Nephron progenitor cell (in vitro differentiated cells): Measurements from ENCODE around the gene LPP.

Experiments
- DNase-seq: peaks from one replicate; pipeline ENCODE4 v3.0.0; 2021
- H3K27ac Mint-ChIP-seq: 2 replicates; pipeline ENCODE4 v1.8.0; 2021; ENCODE audit warnings: mild to moderate bottlenecking, moderate library complexity, mixed read lengths
- H3K27me3 Mint-ChIP-seq: 2 replicates; pipeline ENCODE4 v1.8.0; 2021; ENCODE audit warnings: mild to moderate bottlenecking, low read depth, mixed read lengths; ENCODE audit not compliant: poor library complexity
- H3K36me3 Mint-ChIP-seq: 2 replicates; pipeline ENCODE4 v1.8.0; 2021; ENCODE audit warnings: low read depth, mixed read lengths
- H3K4me1 Mint-ChIP-seq: 2 replicates; pipeline ENCODE4 v1.8.0; 2021; ENCODE audit warnings: mixed read lengths
- H3K4me3 Mint-ChIP-seq: 2 replicates; pipeline ENCODE4 v1.8.0; 2021; ENCODE audit warnings: mild to moderate bottlenecking, moderate library complexity, mixed read lengths
- H3K9me3 Mint-ChIP-seq: 2 replicates; pipeline ENCODE4 v1.8.0; 2021; ENCODE audit warnings: mild to moderate bottlenecking, moderate library complexity, mixed read lengths
- TF ChIP-seq, protein P1 (sequence below): fragments of 200-600 bp; sonication (generic); IDR thresholded peaks from 2 replicates; pipeline ENCODE4 v1.5.0; 2021; ENCODE audit warnings: antibody characterized with exemption

Gene LPP

GRCh38 chr3:188220988-188221818, 67.2 kb downstream of the LPP start:
- DNase-seq: no peak
- Mint-ChIP-seq H3K4me1 (peaks cover 23% of the 10 kb centered on the region), H3K27me3 (no peaks in the 10 kb centered on the region), H3K4me3 (no peak overlapping the region), H3K36me3 (peaks cover 43% of the 10 kb centered on the region), H3K27ac (no peak overlapping the region), H3K9me3 (peaks cover 4% of the 10 kb centered on the region)
- TF ChIP-seq, protein P1, sequence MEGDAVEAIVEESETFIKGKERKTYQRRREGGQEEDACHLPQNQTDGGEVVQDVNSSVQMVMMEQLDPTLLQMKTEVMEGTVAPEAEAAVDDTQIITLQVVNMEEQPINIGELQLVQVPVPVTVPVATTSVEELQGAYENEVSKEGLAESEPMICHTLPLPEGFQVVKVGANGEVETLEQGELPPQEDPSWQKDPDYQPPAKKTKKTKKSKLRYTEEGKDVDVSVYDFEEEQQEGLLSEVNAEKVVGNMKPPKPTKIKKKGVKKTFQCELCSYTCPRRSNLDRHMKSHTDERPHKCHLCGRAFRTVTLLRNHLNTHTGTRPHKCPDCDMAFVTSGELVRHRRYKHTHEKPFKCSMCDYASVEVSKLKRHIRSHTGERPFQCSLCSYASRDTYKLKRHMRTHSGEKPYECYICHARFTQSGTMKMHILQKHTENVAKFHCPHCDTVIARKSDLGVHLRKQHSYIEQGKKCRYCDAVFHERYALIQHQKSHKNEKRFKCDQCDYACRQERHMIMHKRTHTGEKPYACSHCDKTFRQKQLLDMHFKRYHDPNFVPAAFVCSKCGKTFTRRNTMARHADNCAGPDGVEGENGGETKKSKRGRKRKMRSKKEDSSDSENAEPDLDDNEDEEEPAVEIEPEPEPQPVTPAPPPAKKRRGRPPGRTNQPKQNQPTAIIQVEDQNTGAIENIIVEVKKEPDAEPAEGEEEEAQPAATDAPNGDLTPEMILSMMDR: no peak

DNA sequence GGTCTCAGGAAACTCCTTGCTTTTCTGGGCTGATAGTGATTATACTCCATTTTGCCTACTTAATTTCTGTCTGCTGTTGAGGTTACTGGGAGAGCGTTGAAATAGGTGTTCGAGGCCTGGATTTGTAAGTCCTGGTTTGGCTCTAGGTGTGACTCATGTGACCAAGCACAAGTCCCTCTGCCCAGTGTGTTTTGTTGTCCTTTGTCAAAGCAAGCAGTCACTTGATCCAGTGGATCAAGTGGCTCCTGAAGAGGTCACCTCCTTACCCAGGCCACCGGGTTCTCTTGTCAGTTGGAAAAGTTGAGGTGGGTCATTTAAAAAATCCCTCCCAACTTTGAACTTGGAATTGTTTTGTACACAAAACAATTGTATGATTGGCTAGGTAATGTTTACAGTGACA, 70.0 kb downstream of the LPP start:
- Mint-ChIP-seq H3K27me3 (no peaks in the 10 kb centered on the region), H3K9me3 (peaks cover 7% of the 10 kb centered on the region), H3K27ac (no peak overlapping the region), H3K4me1 (peaks cover 16% of the 10 kb centered on the region), H3K36me3 (peaks cover 67% of the 10 kb centered on the region), H3K4me3 (no peak overlapping the region)
- TF ChIP-seq, protein P1: no peak
- DNase-seq: no peak

DNA sequence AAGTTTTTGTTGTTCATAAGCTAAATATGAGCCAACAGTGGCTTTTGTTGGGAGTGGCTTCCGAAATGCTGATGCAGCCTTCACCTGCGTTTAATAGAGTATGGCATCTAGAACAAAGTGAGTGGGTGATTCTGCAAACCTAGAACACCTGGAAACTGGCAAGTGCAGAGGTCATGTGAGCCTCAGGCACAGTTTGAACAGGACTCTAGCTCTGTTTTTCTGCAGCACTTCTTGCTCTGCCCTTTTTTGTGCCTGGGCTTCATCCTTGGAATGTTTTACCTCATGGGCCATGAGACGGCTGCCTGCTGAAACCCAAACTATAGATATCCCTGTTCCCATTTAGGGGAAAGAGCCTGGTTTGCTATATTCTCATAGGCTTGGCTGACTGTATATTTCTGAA, 73.5 kb downstream of the LPP start:
- Mint-ChIP-seq H3K9me3 (peaks cover 7% of the 10 kb centered on the region), H3K36me3 (peaks cover 53% of the 10 kb centered on the region), H3K27ac (no peak overlapping the region), H3K4me1 (peaks cover 14% of the 10 kb centered on the region), H3K27me3 (peaks cover 6% of the 10 kb centered on the region), H3K4me3 (no peak overlapping the region)
- TF ChIP-seq, protein P1: no peak
- no peak for DNase-seq

GRCh38 chr3:188229177-188229576, 75.2 kb downstream of the LPP start:
- Mint-ChIP-seq H3K36me3 (peaks cover 45% of the 10 kb centered on the region), H3K9me3 (peaks cover 7% of the 10 kb centered on the region), H3K27me3 (peaks cover 6% of the 10 kb centered on the region), H3K4me1 (peaks cover 7% of the 10 kb centered on the region), H3K4me3 (no peak overlapping the region), H3K27ac (no peak overlapping the region)
- TF ChIP-seq, protein P1: no peak
- DNase-seq: no peak

GRCh38 chr3:188229726-188230125, 75.8 kb downstream of the LPP start:
- TF ChIP-seq, protein P1: no peak
- Mint-ChIP-seq H3K36me3 (peaks cover 43% of the 10 kb centered on the region), H3K27me3 (peaks cover 6% of the 10 kb centered on the region), H3K4me3 (no peak overlapping the region), H3K27ac (no peak overlapping the region), H3K9me3 (peaks cover 3% of the 10 kb centered on the region), H3K4me1 (peaks cover 9% of the 10 kb centered on the region)
- no peak for DNase-seq

DNA sequence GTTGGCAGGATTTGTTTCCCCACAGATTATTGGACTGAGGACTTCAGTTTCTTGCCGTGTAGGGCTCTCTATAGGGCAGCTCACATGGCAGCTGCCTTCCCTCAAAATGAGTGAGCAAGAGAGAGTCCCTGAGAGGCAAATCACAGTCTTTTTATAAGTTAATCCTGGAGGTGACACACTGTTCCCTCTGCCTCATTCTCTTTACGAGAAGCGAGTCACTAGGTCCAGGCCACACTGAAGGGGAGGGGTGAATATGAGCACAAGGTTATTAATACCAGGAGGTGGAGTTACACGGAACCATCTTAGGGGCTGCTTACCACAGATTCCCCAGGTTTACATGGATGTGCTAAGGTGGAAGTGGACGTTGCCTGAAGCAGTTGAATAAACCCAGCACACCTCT, 77.0 kb downstream of the LPP start:
- H3K4me3 Mint-ChIP-seq: no peak overlapping the region
- H3K9me3 Mint-ChIP-seq: peaks cover 3% of the 10 kb centered on the region
- TF ChIP-seq, protein P1: no peak
- peaks cover 8% of the 10 kb centered on the region for H3K27me3 Mint-ChIP-seq
- H3K36me3 Mint-ChIP-seq: peaks cover 36% of the 10 kb centered on the region
- no peak for DNase-seq
- H3K4me1 Mint-ChIP-seq: peaks cover 9% of the 10 kb centered on the region
- peak overlapping the region; percentile 50 for H3K27ac Mint-ChIP-seq
